HepG2 (cell line): ENCODE measurements around the gene ESYT1. TPM values are rescaled to one million over a fixed set of nuclear protein-coding genes. Genes with fewer than 3 reads are reported as not detected.

Source experiments
- CEBPG ChIP-seq: IDR thresholded peaks from 2 replicates; pipeline ENCODE4 v1.6.1; 2016
- CREB1 ChIP-seq, 2 experiments: fragments of 450-650 bp in 1 of 2; IDR thresholded peaks; 2 replicates each; pipeline ENCODE4 v1.6.1; 2016 to 2017; ENCODE audit warnings: control low read depth in 1 of 2, mild to moderate bottlenecking in 1 of 2, missing compliant biosample characterization in 1 of 2, missing genetic modification characterization in 1 of 2
- DMAP1 ChIP-seq: IDR thresholded peaks from 2 replicates; pipeline ENCODE4 v1.6.1; 2016
- ETV5 ChIP-seq: IDR thresholded peaks from 2 replicates; pipeline ENCODE4 v1.6.1; 2018; ENCODE audit warnings: missing biosample characterization, missing genetic modification reagents, inconsistent platforms, borderline replicate concordance
- FOXP1 ChIP-seq, 2 experiments: fragments of 450-650 bp in 1 of 2; IDR thresholded peaks; 2 replicates each; pipeline ENCODE4 v1.6.1; 2017 to 2018; ENCODE audit warnings: antibody characterized with exemption in 1 of 2
- GTF2F1 ChIP-seq: fragments of 150-350 bp; IDR thresholded peaks from 2 replicates; pipeline ENCODE4 v1.6.1; 2014; ENCODE audit warnings: low read length
- JUND ChIP-seq: sonication (generic); formaldehyde crosslinking; IDR thresholded peaks from 2 replicates; pipeline ENCODE4 v1.8.0; 2022; ENCODE audit warnings: mild to moderate bottlenecking, missing genetic modification reagents
- MAX ChIP-seq: IDR thresholded peaks from 2 replicates; pipeline ENCODE4 v1.6.1; 2012; ENCODE audit warnings: inconsistent platforms
- NFAT5 ChIP-seq: sonication (generic); formaldehyde crosslinking; IDR thresholded peaks from 2 replicates; pipeline ENCODE4 v1.4.0; 2020; ENCODE audit warnings: missing genetic modification reagents
- NFATC3 ChIP-seq: sonication (generic); formaldehyde crosslinking; IDR thresholded peaks from 2 replicates; pipeline ENCODE4 v1.5.1; 2020; ENCODE audit warnings: mild to moderate bottlenecking, missing genetic modification reagents
- POLR2AphosphoS5 ChIP-seq: IDR thresholded peaks from 2 replicates; pipeline ENCODE4 v1.6.1; 2012; ENCODE audit warnings: low read depth, low read length
- RARA ChIP-seq: IDR thresholded peaks from 2 replicates; pipeline ENCODE4 v1.6.1; 2016; ENCODE audit warnings: missing genetic modification reagents, missing compliant biosample characterization
- SRY ChIP-seq: sonication (generic); formaldehyde crosslinking; IDR thresholded peaks from 2 replicates; pipeline ENCODE4 v1.8.0; 2022; ENCODE audit warnings: mild to moderate bottlenecking, missing genetic modification reagents
- TBP ChIP-seq: sonication (generic); formaldehyde crosslinking; IDR thresholded peaks from 2 replicates; pipeline ENCODE4 v1.5.0; 2020; ENCODE audit warnings: missing genetic modification reagents
- ZKSCAN8 ChIP-seq: IDR thresholded peaks from 2 replicates; pipeline ENCODE4 v1.6.1; 2016; ENCODE audit warnings: borderline replicate concordance, missing genetic modification reagents, missing compliant biosample characterization
- ZNF10 ChIP-seq: sonication (generic); formaldehyde crosslinking; IDR thresholded peaks from 2 replicates; pipeline ENCODE4 v1.4.0; 2020; ENCODE audit warnings: mild to moderate bottlenecking, low read depth, missing genetic modification reagents, borderline replicate concordance
- ZNF451 ChIP-seq: sonication (generic); formaldehyde crosslinking; IDR thresholded peaks from 2 replicates; pipeline ENCODE4 v1.5.0; 2020; ENCODE audit warnings: mild to moderate bottlenecking, missing genetic modification reagents
- ZNF614 ChIP-seq: IDR thresholded peaks from 2 replicates; pipeline ENCODE4 v1.6.1; 2018; ENCODE audit warnings: missing biosample characterization, missing genetic modification reagents, inconsistent platforms, borderline replicate concordance
- ZNF839 ChIP-seq: sonication (generic); formaldehyde crosslinking; IDR thresholded peaks from 2 replicates; pipeline ENCODE4 v1.4.0; 2020; ENCODE audit warnings: missing genetic modification reagents, mild to moderate bottlenecking, borderline replicate concordance
- polyA plus RNA-seq, 8 experiments: library from polyadenylated mRNA; depleted of rRNA in 3 of 8; stranded (reverse) in 7 of 8; unstranded in 1 of 8; fragments of >200 nt; fragmentation: Illumina TruSeq in 4 of 8; extraction: Trizol in 4 of 8; gene quantifications; 2 replicates each; pipeline versions ENCODE4 v1.2.1 to v1.2.3, GENCODE V29; 2011 to 2016; ENCODE audit warnings: low read depth in 4 of 8, missing spikeins in 1 of 8, mixed read lengths in 1 of 8; ENCODE audit not compliant: insufficient read depth in 1 of 8
- total RNA-seq, 5 experiments: library from RNA; depleted of rRNA; stranded (reverse); fragments of >200 nt; fragmentation: Illumina TruSeq; extraction: Trizol; gene quantifications; 2 replicates each; pipeline ENCODE4 v1.2.3, GENCODE V29; 2016; ENCODE audit warnings: low read depth in 1 of 5
- TF ChIP-seq, protein P1 (sequence below): sonication (generic); formaldehyde crosslinking; IDR thresholded peaks from 2 replicates; pipeline ENCODE4 v1.5.0; 2020; ENCODE audit warnings: mild to moderate bottlenecking, missing genetic modification reagents
- TF ChIP-seq, protein P2 (sequence below): conservative IDR thresholded peaks from 2 replicates; pipeline ENCODE4 v1.6.1; 2018; ENCODE audit warnings: missing genetic modification reagents
- TF ChIP-seq, protein P3 (sequence below): sonication (generic); formaldehyde crosslinking; IDR thresholded peaks from 2 replicates; pipeline ENCODE4 v1.4.0; 2020; ENCODE audit warnings: mild to moderate bottlenecking, missing genetic modification reagents

The ESYT1 gene
- total and polyA plus RNA-seq, 2 of the 13 experiments (the other 11 are each of a cell fraction or from before 2014, with no cell fraction given): 66.9 to 71.0 TPM

DNA sequence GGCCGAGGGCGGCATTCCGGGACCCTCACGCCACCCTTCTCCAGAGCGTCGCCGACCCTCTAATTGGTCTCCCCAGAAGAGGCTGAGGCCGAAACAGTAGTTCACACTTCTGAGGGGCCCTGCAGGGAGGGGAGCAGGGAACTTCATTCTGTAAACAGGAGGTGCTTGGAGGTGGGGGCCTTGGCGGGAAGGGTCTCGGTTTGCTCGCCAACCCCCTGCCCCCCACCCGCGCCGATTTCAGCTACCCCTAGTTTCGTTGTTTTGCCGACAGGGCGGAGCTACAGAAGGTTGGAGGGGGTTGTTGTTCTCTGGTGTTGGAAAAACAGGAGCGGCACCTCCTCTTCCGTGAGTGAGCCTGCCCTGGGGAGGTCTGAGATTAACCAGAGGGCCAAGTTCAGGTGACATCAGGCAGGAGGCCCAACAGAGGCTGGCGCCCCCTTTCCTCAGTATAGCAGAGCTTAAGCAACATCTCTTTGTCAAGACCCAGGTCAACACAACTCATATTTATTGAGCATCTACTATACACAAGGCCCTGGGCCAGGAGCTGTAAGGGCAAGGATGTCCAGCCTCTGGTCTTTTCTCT is 47.4 kb upstream of the ESYT1 start (continued):
- TF ChIP-seq FOXP1 (IDR thresholded peaks at IDR 0.05) (peak; percentile 52), FOXP1 (CRISPR knock-in tag; IDR thresholded peaks at IDR 0.05) (peak; percentile 94), NFATC3 (CRISPR knock-in tag) (no peak), DMAP1 (peak; percentile 20; the same call in 1 of the 2 replicates), CEBPG (CRISPR knock-in tag) (peak; percentile 93), ZNF10 (CRISPR knock-in tag) (no peak), CREB1 (IDR thresholded peaks at IDR 0.05) (peak; percentile 10; the same call in 1 of the 2 replicates), CREB1 (CRISPR knock-in tag; IDR thresholded peaks at IDR 0.05) (peak; percentile 56; the same call in 1 of the 2 replicates), ZNF614 (no peak), POLR2AphosphoS5 (peak; percentile 81), SRY (CRISPR knock-in tag) (no peak; the same call in 1 of the 2 replicates), GTF2F1 (no peak), ETV5 (CRISPR knock-in tag) (peak; percentile 63; the same call in 1 of the 2 replicates), RARA (CRISPR knock-in tag) (peak; percentile 99), JUND (CRISPR knock-in tag) (peak; percentile 54; the same call in 1 of the 2 replicates), ZNF839 (CRISPR knock-in tag) (no peak), NFAT5 (CRISPR knock-in tag) (no peak), TBP (CRISPR knock-in tag) (no peak), ZKSCAN8 (CRISPR knock-in tag) (no peak), ZNF451 (CRISPR knock-in tag) (no peak; the same call in 1 of the 2 replicates), MAX (peak; percentile 68)
- TF ChIP-seq, protein P1, sequence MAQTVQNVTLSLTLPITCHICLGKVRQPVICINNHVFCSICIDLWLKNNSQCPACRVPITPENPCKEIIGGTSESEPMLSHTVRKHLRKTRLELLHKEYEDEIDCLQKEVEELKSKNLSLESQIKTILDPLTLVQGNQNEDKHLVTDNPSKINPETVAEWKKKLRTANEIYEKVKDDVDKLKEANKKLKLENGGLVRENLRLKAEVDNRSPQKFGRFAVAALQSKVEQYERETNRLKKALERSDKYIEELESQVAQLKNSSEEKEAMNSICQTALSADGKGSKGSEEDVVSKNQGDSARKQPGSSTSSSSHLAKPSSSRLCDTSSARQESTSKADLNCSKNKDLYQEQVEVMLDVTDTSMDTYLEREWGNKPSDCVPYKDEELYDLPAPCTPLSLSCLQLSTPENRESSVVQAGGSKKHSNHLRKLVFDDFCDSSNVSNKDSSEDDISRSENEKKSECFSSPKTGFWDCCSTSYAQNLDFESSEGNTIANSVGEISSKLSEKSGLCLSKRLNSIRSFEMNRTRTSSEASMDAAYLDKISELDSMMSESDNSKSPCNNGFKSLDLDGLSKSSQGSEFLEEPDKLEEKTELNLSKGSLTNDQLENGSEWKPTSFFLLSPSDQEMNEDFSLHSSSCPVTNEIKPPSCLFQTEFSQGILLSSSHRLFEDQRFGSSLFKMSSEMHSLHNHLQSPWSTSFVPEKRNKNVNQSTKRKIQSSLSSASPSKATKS (CRISPR knock-in tag): no peak
- TF ChIP-seq, protein P2, sequence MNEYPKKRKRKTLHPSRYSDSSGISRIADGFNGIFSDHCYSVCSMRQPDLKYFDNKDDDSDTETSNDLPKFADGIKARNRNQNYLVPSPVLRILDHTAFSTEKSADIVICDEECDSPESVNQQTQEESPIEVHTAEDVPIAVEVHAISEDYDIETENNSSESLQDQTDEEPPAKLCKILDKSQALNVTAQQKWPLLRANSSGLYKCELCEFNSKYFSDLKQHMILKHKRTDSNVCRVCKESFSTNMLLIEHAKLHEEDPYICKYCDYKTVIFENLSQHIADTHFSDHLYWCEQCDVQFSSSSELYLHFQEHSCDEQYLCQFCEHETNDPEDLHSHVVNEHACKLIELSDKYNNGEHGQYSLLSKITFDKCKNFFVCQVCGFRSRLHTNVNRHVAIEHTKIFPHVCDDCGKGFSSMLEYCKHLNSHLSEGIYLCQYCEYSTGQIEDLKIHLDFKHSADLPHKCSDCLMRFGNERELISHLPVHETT (CRISPR knock-in tag): no peak
- TF ChIP-seq, protein P3, sequence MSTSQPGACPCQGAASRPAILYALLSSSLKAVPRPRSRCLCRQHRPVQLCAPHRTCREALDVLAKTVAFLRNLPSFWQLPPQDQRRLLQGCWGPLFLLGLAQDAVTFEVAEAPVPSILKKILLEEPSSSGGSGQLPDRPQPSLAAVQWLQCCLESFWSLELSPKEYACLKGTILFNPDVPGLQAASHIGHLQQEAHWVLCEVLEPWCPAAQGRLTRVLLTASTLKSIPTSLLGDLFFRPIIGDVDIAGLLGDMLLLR (CRISPR knock-in tag): no peak
